GM18868 (cell line): ENCODE results near the gene STRBP.
A peak's percentile ranks its signal among the peaks of the same experiment; 100 is the strongest.
"Not testable (repeated sequence)": the region's sequence is repeated elsewhere in the genome, so short reads cannot be mapped to it uniquely, and the experiment has no call there.

ENCODE experiments used
- ATAC-seq: cut with Tn5 transposase; IDR thresholded peaks from one replicate; pipeline ENCODE4 v1.9.1; 2021; ENCODE audit warnings: mild to moderate bottlenecking, moderate library complexity; ENCODE audit not compliant: unreplicated experiment

The STRBP gene

DNA sequence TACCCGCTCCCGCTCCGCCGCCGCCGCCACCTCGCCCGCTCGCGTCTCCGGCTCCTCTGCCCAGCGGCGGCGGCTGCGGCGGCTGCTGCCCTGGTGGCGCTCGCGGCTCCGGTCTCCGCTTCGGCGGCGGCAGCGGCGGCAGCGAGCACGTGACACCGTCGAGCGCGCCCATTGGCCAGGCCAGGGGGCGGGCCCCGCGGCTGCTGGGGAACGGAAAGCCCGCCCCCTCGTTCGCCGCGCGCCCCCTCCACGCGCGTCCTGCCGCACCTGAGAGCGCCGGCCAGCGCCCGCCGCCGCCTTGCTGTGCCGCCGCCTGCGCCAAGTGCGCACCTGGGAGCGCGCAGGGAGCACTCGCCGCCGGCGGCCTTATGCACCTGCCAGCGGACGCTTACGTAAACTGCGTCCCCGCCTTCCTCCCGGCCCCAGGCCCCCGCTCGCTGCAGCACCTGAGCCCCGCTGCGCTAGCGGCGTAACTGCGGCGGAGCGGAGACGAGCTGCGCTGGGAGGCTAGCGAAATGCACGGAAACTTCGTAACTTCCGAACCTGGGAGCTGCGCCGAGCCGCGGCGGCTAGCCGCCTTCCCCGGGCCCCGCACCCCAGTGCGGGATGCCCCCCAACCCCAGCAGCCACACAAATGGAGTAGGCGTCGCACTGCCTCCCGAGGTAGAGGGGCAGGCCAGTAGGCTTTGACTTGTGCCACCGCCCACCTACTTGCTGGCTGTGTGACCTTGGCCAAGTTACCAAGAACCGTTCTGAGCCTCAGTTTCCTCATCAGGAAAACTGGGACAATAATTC is at the start of gene STRBP:
TSS of gene STRBP (minus strand) at position 122 of the 795 bp plus-strand sequence. CDS start 84,452 bp downstream, outside the sequence.
- peak; percentile 90 for ATAC-seq

DNA sequence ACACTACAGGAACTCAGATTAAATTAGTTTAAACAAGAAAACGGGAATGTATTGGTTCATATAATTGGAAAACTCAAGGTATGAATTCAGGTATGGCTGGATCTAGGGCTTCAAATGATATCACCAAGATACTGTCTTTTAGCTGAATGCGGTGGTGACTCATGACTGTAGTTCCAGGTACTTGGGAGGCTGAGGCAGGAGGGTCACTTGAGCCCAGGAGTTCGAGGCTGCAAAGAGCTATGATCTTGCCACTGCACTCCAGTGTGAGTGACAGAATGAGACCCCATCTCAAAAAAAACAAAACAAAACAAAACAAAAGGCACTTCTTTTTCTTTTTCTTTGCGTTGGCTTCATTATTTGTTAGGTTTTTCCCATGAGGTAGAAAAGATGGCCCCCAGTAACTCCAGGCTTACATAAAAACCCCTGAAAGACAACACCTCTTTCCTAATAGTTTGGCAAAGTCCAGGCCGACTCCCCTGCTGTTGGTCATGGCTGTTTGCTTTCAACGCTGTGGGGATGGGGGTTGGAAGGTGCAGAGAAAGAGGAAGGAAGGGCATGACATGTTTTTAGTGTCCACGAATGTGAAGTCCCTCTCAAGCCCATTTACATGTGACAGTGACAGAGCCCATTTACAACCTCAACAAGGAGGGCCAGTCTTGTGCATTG is 47.8 kb upstream of the STRBP start:
- ATAC-seq = no peak

DNA sequence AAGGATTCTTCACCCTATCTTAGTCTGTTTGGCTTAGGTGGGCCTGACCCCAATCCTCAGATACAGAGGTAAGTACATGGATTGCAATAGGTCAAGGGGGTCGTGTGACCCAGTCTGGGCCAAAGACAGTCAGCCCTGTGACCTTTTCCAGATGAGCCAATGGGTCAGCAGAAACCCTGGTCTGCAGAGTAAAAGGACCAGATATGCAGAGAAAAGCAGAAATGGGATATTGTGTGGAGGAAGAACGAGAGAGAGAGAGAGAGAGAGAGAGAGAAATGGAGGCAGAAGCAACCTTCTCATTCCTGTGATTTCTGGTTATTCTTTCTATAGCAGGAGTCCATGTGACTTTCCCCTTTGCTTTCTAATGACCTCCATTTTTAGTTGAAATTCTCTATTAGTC is 47.2 kb upstream of the STRBP start:
- ATAC-seq = no peak

DNA sequence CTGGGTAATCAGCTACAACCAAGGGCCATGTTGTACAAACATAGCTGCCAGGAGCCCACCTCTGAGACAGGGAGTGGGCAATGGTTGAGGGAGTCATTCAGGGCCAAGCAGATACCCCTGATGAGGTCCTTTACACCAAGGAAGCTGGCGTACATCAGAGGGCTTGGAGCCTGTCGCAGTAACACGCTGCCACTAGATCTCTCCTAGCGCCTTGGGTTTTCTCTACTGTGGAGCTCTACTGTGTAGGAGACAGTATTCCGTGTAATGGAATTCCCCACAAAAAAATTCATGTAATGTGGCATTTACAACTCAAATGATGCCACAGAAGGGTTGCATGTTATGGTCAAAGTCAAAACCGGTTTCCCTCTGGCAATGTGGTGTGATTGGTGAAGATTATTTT is 46.2 kb upstream of the STRBP start:
- no peak for ATAC-seq

DNA sequence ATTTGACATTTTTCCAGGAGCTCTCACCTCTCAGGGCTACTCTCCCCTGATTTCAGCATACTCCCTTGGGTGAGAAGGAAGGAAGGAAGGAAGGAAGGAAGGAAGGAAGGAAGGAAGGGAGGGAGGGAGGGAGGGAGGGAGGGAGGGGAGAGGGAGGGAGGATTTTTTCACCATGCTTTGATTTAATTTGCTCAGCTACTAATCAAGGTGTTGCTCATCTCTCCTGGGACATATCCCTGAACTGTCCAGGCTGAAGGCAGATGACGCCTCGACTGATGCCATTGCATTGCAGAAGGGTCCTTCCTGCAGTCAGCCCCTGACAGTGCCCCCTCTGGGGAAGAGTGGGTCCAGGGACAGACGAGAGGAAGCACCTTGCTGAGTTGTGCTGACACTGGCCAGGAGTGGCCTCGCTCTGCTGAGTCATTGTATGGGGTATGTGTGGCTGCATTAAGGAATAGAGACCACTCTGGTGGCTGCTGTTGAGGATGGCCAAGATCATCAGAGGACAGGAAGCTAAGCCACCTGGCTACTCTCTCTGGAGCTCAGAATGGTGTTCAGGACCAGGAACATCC is 44.0 kb upstream of the STRBP start:
- ATAC-seq = no peak

DNA sequence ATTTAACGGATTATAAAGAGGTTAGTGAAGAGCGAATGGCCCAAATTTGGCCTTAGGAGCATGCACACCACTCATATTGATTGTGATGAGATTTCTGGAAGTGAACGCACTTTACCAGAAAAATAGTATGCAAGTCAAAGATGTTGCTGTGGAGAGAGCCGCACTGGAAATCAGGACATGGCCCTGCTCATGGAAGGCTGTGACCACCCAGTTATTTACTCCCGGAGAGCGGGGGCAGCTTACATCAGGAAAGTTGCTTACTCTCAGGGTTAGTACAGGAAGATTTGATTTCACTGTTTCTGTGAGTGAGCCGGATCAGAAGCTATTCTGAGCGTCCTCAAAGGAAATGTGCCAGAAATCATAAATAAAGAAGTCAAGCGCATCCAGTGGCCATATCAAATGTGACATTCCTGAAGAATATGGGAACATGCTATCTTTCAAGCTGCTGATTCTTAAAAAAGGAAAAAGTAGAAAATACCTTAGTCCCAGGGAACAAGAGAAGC is 42.9 kb upstream of the STRBP start:
- no peak for ATAC-seq

DNA sequence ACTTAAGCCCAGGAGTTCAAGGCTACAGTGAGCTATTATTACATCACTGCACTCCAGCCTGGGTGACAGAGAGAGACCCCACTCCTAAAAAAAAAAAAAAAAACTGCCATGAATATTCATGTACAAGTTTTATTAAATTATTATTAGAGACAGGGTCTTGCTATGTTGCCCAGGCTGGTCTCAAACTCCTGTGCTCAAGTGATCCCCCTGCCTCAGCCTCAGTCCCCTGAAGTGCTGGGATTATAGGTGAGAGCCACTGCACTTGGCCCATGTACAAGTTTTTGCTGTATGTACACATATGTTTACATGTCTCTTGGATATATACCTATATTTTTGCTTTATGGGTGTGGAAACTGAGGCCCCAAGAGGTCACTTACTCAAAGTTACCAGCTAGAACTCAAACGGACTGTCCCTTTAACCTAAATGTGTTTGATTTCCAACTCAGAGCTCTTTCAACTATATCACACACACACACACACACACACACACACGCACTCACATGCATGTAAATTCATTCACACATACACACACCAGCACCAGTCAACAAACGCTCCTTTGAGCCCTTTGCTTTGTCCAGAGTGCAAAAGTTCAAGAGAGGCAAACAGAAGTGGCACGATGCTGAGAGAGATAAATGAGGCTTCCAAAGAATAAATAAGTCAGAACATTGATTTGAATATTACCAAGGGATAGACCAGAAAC is 42.3 kb upstream of the STRBP start:
- no peak for ATAC-seq

DNA sequence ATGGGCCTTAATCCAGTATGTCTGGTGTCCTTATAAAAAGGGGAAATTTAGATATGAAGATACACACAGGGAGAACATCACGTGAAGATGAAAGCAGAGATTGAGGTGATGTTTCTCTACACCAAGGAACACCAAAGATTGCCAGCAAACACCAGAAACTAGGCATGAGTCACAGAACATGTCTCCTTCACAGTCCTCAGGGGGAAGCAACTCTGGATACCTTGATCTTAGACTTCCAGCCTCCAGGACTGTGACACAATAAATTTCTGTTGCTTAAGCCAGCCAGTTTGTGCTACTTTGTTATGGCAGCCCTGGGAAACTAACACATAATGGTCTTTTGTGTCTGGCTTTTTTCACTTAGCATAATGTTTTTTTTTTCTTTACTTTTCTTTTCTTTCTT is 41.2 kb upstream of the STRBP start:
- no peak for ATAC-seq

DNA sequence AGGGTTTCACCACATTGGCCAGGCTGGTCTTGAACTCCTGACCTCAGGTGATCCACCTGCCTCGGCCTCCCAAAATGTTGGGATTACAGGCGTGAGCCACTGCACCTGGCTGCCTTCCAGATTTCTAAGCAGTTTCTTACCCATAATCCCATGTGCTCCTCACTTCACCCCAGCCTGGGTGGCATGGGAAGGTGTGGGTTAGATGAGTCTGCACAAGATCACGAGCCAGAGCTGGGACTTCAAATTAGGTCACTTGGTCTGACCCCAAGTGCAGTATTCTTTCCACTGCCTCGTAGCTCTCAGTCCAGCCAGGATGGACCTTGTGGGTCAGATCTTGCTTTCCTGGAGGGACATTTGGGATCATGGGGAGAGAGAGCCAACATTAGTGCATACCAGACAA is 37.5 kb upstream of the STRBP start:
- ATAC-seq = no peak

DNA sequence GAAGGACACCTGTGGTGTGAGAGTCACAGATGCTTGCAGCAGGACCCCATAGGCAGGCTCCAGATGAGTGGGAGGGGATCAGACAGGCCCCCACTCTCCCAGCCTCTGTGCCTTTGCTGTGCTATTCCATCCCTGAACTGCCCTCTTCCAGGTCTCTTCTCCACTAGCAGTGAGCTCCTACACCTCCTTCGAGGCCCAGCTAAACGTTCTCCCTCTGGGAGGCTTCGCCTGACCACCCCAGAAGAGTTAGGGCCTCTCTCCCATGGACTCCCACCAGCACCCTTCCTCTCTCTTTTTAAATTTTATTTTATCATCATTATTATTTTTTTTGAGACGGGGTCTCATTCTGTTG is 35.9 kb upstream of the STRBP start:
- no peak for ATAC-seq

DNA sequence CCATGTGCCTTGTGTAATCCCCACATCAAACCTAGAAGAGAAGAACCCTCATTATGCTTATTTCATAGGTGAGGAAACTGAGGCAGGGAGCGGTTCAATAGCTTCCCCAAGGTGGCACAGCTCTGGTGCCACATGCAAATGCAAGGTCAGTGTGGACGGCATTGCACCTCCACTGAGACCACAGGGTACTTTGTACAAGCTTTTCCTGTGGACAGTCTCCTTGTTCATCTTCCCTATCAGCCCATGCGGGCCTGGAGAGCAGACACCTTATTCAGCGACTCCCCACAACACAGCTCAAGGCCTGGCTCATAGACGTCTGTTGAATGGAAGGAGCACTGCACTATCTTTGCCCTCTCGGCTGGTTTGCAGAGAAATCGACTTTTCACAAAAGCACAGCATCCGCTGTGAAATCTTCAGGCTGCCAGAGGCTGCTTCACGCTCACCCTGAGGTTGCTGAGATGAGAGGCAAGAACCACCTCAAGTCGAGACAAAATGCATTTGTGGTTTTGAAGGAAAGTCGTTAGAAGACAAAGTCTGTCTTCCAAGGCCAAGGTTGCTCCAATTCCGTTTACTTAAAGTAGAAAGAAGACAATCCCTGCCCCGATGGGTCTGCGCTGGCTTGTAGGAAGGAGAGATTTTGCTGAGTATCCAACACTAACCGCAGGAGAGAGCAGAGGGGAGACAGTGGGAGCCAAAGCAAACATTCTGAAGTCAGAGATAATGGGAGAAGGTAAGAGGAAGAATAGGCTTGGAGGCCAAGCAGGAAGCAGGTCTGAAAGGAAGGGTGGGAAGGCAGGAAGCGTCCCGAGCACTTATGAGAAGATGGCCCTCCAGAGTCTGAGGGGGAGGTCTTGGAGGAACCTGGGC is 34.2 kb upstream of the STRBP start:
- ATAC-seq = no peak

DNA sequence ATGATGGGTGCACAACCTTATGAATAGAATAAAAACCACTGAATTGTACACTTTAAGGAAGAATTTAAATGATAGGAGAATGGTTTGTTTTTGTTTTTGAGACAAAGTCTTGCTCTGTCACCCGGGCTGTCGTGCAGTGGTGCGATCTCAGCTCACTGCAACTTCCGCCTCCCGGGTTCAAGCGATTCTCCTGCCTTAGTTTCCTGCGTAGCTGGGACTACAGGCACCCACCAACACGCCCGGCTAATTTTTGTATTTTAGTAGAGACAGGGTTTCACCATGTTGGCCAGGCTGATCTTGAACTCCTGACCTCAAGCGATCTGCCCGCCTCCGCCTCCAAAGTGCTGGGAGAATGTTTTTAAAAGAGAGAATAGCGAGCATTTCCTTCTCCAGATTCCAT is 33.5 kb upstream of the STRBP start:
- not testable (repeated sequence) for ATAC-seq

DNA sequence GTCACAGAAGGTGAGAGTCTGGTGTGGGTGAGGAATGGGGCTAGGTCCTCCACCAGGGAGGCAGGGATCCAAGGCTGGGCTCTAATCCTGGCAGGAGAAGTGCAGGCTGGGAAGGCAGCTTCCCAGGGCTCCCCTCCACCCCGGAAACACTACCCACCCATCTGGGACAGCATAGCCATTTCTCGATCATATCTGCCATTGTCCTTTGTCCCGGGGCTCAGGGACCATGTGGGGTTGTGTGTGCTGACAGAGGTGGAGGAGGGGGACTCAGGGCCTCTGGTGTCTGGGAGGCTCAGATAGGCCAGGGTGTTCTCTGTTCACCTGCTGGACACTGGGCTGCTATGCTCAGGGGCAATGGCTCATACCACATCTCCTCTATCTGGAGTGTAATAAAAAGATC is 32.2 kb upstream of the STRBP start:
- ATAC-seq = no peak

DNA sequence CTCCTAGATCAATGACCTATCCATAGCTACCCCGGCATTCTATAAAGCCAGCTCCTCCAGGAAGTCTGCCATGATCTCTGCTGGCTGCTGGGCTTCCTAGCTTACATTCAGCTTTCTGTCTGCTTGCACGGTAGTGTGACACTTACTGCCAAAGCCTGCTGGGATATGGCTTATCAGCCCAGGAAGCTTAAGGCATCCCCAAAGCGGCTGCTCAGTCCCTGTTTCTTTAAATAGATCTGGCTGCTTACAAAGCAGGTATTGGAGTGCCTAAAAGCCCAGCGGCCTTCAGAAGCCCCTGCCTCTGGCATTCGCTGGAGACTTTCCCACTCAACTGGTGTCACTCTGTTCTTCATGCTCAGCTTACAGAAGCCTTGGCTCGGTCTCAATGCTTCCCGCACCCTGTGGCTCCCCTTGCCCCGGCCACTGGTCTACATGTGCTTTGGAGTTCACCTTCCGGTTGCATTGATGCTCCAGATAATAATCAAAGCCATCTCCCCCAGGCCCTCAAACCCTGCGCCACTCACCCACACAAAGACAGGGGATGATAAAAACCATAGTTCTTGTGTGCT is 31.3 kb upstream of the STRBP start:
- ATAC-seq = no peak

DNA sequence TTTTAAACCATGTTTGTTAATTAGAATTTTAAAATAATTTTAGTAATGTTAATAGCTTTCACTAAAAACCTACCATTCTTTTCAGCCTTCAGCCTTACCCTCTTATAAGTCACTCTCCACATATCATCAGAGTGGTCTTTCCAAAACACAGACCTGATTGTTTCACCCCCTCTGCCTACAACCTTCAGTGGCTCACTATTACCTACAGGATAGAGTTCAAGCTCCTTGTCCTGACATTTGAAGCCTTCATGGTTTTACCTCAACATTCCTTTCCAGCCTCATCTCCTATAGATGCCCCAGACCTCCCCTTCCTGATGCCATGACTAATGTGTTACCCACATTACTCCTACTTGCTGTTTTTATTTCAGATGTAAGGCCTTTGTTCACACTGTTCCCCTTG is 27.8 kb upstream of the STRBP start:
- ATAC-seq = no peak

DNA sequence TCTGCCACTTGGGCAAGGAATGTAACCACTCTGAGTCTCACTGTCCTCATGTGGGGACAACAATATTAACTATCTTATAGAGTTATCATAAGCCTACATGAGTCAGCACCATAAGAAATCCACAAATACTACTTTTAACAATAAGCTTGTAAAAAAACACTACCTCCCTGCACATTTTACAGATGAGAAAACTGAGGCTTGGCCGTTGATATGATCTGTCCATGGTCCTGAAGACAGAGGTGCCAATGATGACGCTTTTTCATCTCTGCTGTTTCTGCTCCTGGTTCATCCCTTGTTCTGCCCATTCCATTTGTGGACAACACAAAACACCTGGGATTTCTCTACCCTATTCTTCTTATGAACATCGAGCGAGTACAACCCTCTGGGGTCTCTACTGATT is 23.4 kb upstream of the STRBP start:
- no peak for ATAC-seq

DNA sequence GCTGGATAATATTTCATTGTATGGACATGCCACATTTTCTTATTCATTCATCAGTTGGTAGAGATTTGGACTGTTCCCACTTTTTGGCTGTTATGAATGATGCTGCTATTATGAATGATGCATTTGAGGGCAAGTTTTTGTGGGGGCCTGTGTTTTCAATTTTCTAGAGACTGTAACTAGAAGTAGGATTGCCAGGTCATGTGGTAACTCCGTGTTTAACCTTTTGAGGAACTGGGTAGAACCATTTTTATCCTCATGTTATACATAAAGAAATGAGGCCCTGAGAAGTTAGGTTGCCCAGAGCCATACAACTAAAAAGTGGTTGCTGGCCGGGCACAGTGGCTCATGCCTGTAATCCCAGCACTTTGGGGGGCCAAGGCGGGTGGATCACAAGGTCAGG is 22.4 kb upstream of the STRBP start:
- ATAC-seq = no peak

DNA sequence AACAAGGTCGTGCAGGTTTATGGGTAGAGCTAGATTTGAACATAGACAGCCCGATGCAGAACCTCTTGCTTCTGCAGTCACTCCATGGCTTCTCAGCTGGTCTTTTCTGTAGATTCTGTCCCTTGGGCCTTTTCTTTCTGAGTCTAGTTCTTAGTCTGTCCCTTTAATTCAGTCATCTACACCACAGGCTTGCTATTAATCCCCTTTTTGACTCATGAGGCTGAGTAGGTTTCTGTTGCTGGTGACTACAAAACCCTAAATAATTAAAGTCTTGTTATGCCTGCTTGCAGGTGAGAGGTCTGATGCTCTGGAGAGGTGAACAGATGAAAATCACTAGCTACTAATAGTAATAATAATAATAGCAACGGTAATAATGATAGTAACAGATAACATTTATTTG is 19.3 kb upstream of the STRBP start:
- ATAC-seq = no peak

DNA sequence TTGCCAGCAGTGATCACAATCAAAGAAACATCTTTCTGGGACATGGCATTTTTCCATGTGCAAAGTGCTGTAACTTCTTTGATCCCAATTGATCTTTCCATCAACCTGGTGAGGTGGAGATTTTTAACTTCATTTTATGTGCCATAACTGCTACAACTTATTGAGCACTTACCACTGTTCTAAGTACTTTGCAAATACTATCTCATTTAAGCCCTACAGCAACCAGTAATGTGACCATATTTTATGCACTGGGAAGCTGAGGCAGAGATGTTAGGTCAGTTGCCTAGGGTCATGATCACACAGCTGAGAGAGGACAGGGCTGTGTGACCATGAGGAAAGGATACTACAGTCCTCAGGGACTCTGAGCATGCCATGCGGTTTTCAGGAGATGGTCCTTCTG is 17.9 kb upstream of the STRBP start:
- ATAC-seq = no peak

DNA sequence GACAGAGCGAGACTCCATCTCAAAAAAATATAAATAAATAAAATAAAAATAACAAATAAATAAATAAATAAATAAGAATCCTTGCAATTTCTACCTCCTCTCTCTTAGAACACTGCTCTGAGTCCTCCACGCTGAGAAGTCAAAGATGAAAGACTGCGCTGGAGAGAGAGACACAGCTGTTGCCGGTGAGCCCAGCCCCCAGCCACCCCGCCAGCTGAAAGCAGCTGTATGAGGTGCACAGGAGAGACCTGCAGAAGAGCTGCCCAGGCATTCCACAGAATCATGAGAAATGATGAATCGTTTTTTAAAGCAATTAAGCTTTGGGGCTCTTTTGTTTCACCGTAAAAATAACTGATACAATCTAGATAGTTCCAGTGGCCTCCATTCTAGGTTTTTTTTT is 16.3 kb upstream of the STRBP start:
- no peak for ATAC-seq
